MM.1S (cell line): ENCODE results near the gene EOLA2.
"Not testable (repeated sequence)": the region's sequence is repeated elsewhere in the genome, so short reads cannot be mapped to it uniquely, and the experiment has no call there.

ENCODE experiments used
- DNase-seq: peaks from one replicate; pipeline ENCODE4 v3.0.0-alpha.2; 2015
- H2AFZ ChIP-seq: fragments of 300-600 bp; sonication (generic); 2 replicates; pipeline ENCODE4 v1.6.0; 2016; ENCODE audit warnings: antibody characterized with exemption, low read length
- H3F3A ChIP-seq: fragments of 300-600 bp; sonication (generic); 2 replicates; pipeline ENCODE4 v1.6.1; 2016; ENCODE audit warnings: mild to moderate bottlenecking, antibody characterized with exemption, low read length, moderate library complexity, mixed read lengths; ENCODE audit not compliant: insufficient read depth
- H3K27ac ChIP-seq: fragments of 300-600 bp; sonication (generic); 2 replicates; pipeline ENCODE4 v1.5.1; 2016; ENCODE audit warnings: mild to moderate bottlenecking, low read length
- H3K27me3 ChIP-seq: fragments of 300-600 bp; sonication (generic); replicated peaks from 2 replicates; pipeline ENCODE4 v1.6.0; 2016; ENCODE audit warnings: low read length; ENCODE audit not compliant: insufficient read depth
- H3K36me3 ChIP-seq: fragments of 300-600 bp; sonication (generic); replicated peaks from 2 replicates; pipeline ENCODE4 v1.6.1; 2016; ENCODE audit warnings: mild to moderate bottlenecking, low read length, mixed read lengths; ENCODE audit not compliant: insufficient read depth
- H3K4me1 ChIP-seq: fragments of 300-600 bp; sonication (generic); 2 replicates; pipeline ENCODE4 v1.6.1; 2016; ENCODE audit warnings: low read length, mixed read lengths
- H3K4me2 ChIP-seq: fragments of 300-600 bp; sonication (generic); 2 replicates; pipeline ENCODE4 v1.6.0; 2016; ENCODE audit warnings: low read depth, low read length
- H3K4me3 ChIP-seq: fragments of 300-600 bp; sonication (generic); 2 replicates; pipeline ENCODE4 v1.5.1; 2016; ENCODE audit warnings: low read length, mixed read lengths
- H3K79me2 ChIP-seq: fragments of 300-600 bp; sonication (generic); 2 replicates; pipeline ENCODE4 v1.6.1; 2016; ENCODE audit warnings: mixed run types, low read length, mixed read lengths
- H3K9ac ChIP-seq: fragments of 300-600 bp; sonication (generic); 2 replicates; pipeline ENCODE4 v1.6.1; 2016; ENCODE audit warnings: low read length, mixed read lengths
- H3K9me2 ChIP-seq: fragments of 300-600 bp; sonication (generic); replicated peaks from 2 replicates; pipeline ENCODE4 v1.6.1; 2016; ENCODE audit warnings: mild to moderate bottlenecking, low read length, mixed read lengths; ENCODE audit not compliant: insufficient read depth
- H3K9me3 ChIP-seq: fragments of 300-600 bp; sonication (generic); replicated peaks from 2 replicates; pipeline ENCODE4 v1.6.1; 2016; ENCODE audit warnings: mild to moderate bottlenecking, low read length, mixed read lengths; ENCODE audit not compliant: insufficient read depth
- H4K20me1 ChIP-seq: fragments of 300-600 bp; sonication (generic); 2 replicates; pipeline ENCODE4 v1.6.1; 2016; ENCODE audit warnings: mild to moderate bottlenecking, low read length, moderate library complexity, mixed read lengths; ENCODE audit not compliant: insufficient read depth
- CTCF ChIP-seq: fragments of 300-600 bp; sonication (generic); IDR thresholded peaks from 2 replicates; pipeline ENCODE4 v1.5.1; 2016; ENCODE audit warnings: antibody characterized with exemption, low read length, mixed read lengths
- EZH2 ChIP-seq: fragments of 300-600 bp; sonication (generic); optimal IDR thresholded peaks from 2 replicates; pipeline ENCODE3; 2017; ENCODE audit warnings: low read depth, mild to moderate bottlenecking, antibody characterized with exemption, low read length, mixed read lengths
- EZH2phosphoT487 ChIP-seq: fragments of 300-600 bp; sonication (generic); IDR thresholded peaks from 2 replicates; pipeline ENCODE4 v1.6.1; 2018; ENCODE audit warnings: antibody characterized with exemption, low read length

Gene EOLA2

GRCh38 chrX:149949743-149950436 is 11.6 kb upstream of the EOLA2 start:
- no peak overlapping the region for H3K27ac ChIP-seq
- H3F3A ChIP-seq, result no peaks in the 10 kb centered on the region
- no peak overlapping the region for H3K4me2 ChIP-seq
- no peak overlapping the region for H3K9ac ChIP-seq
- no peak overlapping the region for H3K4me3 ChIP-seq
- no peaks in the 10 kb centered on the region for H3K9me2 ChIP-seq
- no peaks in the 10 kb centered on the region for H4K20me1 ChIP-seq
- TF ChIP-seq CTCF (no peak), EZH2 (no peak), EZH2phosphoT487 (no peak)
- DNase-seq, result no peak
- H3K36me3 ChIP-seq, result no peaks in the 10 kb centered on the region
- no peaks in the 10 kb centered on the region for H3K4me1 ChIP-seq
- no peaks in the 10 kb centered on the region for H3K9me3 ChIP-seq
- H3K79me2 ChIP-seq, result no peaks in the 10 kb centered on the region
- H3K27me3 ChIP-seq, result no peaks in the 10 kb centered on the region
- H2AFZ ChIP-seq, result no peak overlapping the region

- Histone ChIP-seq H3F3A (no peaks in the 10 kb centered on the region), H2AFZ (no peak overlapping the region), H4K20me1 (no peaks in the 10 kb centered on the region), H3K9ac (no peak overlapping the region), H3K4me3 (no peak overlapping the region), H3K9me3 (no peaks in the 10 kb centered on the region), H3K36me3 (no peaks in the 10 kb centered on the region), H3K27me3 (no peaks in the 10 kb centered on the region), H3K79me2 (no peaks in the 10 kb centered on the region), H3K27ac (no peak overlapping the region), H3K9me2 (no peaks in the 10 kb centered on the region), H3K4me1 (no peaks in the 10 kb centered on the region), H3K4me2 (no peak overlapping the region)
- DNase-seq, result no peak
- TF ChIP-seq EZH2, result no peak
- TF ChIP-seq CTCF, result no peak
- TF ChIP-seq EZH2phosphoT487, result no peak
These were observed 9.7 kb upstream of the EOLA2 start for GRCh38 chrX:149948016-149948415.

- H3K4me2 ChIP-seq, H4K20me1 ChIP-seq, DNase-seq, H3K4me3 ChIP-seq, H3K79me2 ChIP-seq, H3K9ac ChIP-seq, H3K36me3 ChIP-seq, H3K9me3 ChIP-seq, H3K27me3 ChIP-seq, H3K27ac ChIP-seq, H2AFZ ChIP-seq, H3F3A ChIP-seq, H3K4me1 ChIP-seq, H3K9me2 ChIP-seq: not testable (repeated sequence)
These were observed 8.6 kb upstream of the EOLA2 start for GRCh38 chrX:149946932-149947331.

GRCh38 chrX:149945820-149946219 is 7.5 kb upstream of the EOLA2 start:
- not testable (repeated sequence) for H3K4me3 ChIP-seq, H3F3A ChIP-seq, H3K36me3 ChIP-seq, H3K79me2 ChIP-seq, H3K27me3 ChIP-seq, H3K4me2 ChIP-seq, H2AFZ ChIP-seq, H3K9ac ChIP-seq, DNase-seq, H3K9me2 ChIP-seq, H4K20me1 ChIP-seq, H3K27ac ChIP-seq, H3K9me3 ChIP-seq, H3K4me1 ChIP-seq

- DNase-seq, H3K27ac ChIP-seq, H4K20me1 ChIP-seq, H3K36me3 ChIP-seq, H3K9me2 ChIP-seq, H3K4me3 ChIP-seq, H3K4me2 ChIP-seq, H2AFZ ChIP-seq, H3K4me1 ChIP-seq, H3K27me3 ChIP-seq, H3K79me2 ChIP-seq, H3K9me3 ChIP-seq, H3F3A ChIP-seq, H3K9ac ChIP-seq: not testable (repeated sequence)
These were observed 6.9 kb upstream of the EOLA2 start for GRCh38 chrX:149945087-149945670.
